Parathyroid adenoma (tissue), 2 donors: ENCODE data around the gene GPR21.

Experiments
- H2AFZ ChIP-seq: fragments of 300-600 bp; sonication (generic); one replicate; pipeline ENCODE4 v1.7.0; 2017; ENCODE audit warnings: antibody characterized with exemption, mild to moderate bottlenecking
- H3K27ac ChIP-seq: fragments of 300-600 bp; sonication (generic); one replicate; pipeline ENCODE4 v1.7.0; 2017
- H3K27me3 ChIP-seq: fragments of 300-600 bp; sonication (generic); one replicate; pipeline ENCODE4 v1.7.0; 2017; ENCODE audit warnings: low read length; ENCODE audit not compliant: control insufficient read depth, insufficient read depth
- H3K36me3 ChIP-seq: fragments of 300-600 bp; sonication (generic); one replicate; pipeline ENCODE4 v1.7.0; 2017; ENCODE audit warnings: low read length; ENCODE audit not compliant: control insufficient read depth, insufficient read depth
- H3K4me1 ChIP-seq: fragments of 300-600 bp; sonication (generic); one replicate; pipeline ENCODE4 v1.7.0; 2017; ENCODE audit warnings: control low read depth
- H3K4me2 ChIP-seq: fragments of 300-600 bp; sonication (generic); one replicate; pipeline ENCODE4 v1.7.0; 2017; ENCODE audit warnings: low read length
- H3K4me3 ChIP-seq: fragments of 300-600 bp; sonication (generic); one replicate; pipeline ENCODE4 v1.7.0; 2017; ENCODE audit warnings: low read depth, low read length
- H3K79me2 ChIP-seq: fragments of 300-600 bp; sonication (generic); one replicate; pipeline ENCODE4 v1.7.0; 2017; ENCODE audit warnings: control low read depth
- H3K9ac ChIP-seq: fragments of 300-600 bp; sonication (generic); one replicate; pipeline ENCODE4 v1.7.0; 2017; ENCODE audit warnings: mild to moderate bottlenecking
- H3K9me3 ChIP-seq: fragments of 300-600 bp; sonication (generic); one replicate; pipeline ENCODE4 v1.7.0; 2017; ENCODE audit warnings: low read length; ENCODE audit not compliant: control insufficient read depth
- TF ChIP-seq, protein P1 (sequence below): fragments of 300-600 bp; sonication (generic); IDR thresholded peaks from one replicate; pipeline ENCODE4 v1.7.0; 2017; ENCODE audit warnings: antibody characterized with exemption, mild to moderate bottlenecking
- donor health status: primary hyperparathyroidism.

GPR21 gene

DNA sequence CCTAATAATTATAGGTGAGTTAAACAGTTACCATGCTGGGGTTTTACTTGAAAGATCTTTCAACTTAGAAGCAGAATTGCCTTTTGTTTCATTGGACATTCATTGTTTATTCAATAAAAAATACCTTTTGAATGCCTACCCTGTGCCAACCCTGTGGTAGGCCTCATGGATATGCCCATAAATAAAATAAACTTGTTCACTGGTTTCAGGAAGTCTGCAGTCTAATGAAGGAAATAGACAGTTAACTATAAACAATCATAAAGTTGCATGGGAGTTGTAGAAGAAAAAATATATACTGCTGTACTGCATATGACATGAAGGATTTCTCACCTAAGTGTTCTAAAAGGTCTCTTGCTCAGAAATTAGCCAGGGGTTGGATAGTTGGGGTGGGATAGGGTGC is 5.3 kb upstream of the GPR21 start:
- no peaks in the 10 kb centered on the region for H3K27me3 ChIP-seq
- H3K9ac ChIP-seq = no peak overlapping the region
- no peak overlapping the region for H3K27ac ChIP-seq
- no peak overlapping the region for H3K4me3 ChIP-seq
- TF ChIP-seq, protein P1, sequence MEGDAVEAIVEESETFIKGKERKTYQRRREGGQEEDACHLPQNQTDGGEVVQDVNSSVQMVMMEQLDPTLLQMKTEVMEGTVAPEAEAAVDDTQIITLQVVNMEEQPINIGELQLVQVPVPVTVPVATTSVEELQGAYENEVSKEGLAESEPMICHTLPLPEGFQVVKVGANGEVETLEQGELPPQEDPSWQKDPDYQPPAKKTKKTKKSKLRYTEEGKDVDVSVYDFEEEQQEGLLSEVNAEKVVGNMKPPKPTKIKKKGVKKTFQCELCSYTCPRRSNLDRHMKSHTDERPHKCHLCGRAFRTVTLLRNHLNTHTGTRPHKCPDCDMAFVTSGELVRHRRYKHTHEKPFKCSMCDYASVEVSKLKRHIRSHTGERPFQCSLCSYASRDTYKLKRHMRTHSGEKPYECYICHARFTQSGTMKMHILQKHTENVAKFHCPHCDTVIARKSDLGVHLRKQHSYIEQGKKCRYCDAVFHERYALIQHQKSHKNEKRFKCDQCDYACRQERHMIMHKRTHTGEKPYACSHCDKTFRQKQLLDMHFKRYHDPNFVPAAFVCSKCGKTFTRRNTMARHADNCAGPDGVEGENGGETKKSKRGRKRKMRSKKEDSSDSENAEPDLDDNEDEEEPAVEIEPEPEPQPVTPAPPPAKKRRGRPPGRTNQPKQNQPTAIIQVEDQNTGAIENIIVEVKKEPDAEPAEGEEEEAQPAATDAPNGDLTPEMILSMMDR = no peak
- H3K36me3 ChIP-seq = no peaks in the 10 kb centered on the region
- H3K9me3 ChIP-seq = no peaks in the 10 kb centered on the region
- H3K4me2 ChIP-seq = no peak overlapping the region
- no peak overlapping the region for H2AFZ ChIP-seq
- H3K4me1 ChIP-seq = no peaks in the 10 kb centered on the region
- H3K79me2 ChIP-seq = no peaks in the 10 kb centered on the region

DNA sequence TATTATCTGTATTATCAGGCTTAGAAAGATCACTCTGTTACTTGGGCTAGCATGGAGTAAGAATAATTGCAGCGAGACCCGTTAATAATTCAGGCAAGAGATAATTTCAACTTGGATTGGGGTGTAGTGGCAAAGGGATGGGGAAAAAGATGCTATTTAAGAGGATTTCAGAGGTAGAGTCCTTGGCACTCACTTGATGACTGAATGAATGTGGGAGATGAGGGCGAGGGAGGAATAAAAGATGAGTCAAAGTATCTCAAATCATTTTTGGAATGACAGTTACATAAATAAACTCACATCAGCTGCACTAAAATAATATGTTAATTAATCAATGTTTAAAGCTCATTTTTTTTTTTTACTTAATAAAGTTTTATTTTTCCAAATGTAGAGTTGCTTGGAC is 4.5 kb upstream of the GPR21 start:
- no peaks in the 10 kb centered on the region for H3K27me3 ChIP-seq
- no peak overlapping the region for H3K27ac ChIP-seq
- H3K4me1 ChIP-seq = no peaks in the 10 kb centered on the region
- H3K4me3 ChIP-seq = no peak overlapping the region
- H2AFZ ChIP-seq = no peak overlapping the region
- TF ChIP-seq, protein P1 = no peak
- H3K9me3 ChIP-seq = no peaks in the 10 kb centered on the region
- H3K9ac ChIP-seq = no peak overlapping the region
- no peak overlapping the region for H3K4me2 ChIP-seq
- no peaks in the 10 kb centered on the region for H3K36me3 ChIP-seq
- no peaks in the 10 kb centered on the region for H3K79me2 ChIP-seq

DNA sequence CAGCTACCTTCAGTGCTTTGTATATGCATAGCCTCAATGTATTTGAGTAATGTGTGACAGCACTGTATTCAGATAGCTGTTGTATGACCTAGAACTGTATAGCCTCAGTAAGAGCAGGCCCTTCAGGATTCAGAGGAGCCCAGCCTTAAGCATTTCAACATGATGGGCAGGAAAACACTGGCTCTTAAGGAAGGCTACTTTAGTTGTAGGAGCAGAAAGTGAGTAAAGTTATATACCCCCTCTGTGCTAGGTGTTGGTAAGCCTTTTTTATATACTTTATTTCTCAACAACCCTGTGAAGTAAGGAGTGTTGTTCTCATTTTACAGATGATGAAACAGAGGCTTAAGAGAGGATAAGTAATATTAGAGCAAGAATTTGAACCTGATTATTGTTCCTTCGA is 1.5 kb upstream of the GPR21 start:
- Histone ChIP-seq H3K27me3 (no peaks in the 10 kb centered on the region), H3K27ac (no peak overlapping the region)

DNA sequence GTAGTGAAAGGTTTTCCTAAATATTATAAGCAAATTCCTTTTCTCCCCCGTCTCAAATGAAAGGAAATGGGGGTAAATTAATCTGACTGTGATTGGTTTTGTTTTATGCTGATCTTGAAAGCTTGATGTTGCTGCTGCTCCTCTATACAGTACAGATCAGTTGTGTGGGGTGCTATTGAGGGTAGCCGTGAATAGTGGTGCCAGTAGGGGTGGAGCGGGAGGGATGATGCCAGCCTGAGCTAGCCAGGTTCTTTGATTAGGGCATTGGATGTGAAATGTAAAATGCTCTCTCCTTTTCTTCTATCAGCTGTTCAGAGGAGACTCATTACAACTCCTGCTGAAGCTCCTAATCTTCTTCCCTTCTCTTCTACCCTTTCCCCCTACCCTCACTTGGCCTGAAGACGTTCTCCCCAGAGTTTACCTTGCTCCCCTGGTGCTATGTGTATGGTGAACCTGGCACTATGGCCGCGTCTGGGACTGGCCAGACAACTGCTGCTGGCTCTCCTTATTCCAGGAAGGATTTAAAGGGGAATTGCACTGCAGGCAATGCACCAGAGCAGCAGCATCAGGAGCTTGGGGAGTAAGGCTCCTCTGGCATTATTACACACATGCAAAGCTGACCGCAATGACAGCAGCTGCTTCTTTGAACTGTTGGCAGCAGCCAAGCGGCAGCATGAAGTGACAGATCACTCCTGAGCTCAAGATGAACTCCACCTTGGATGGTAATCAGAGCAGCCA is 566 bp downstream of the GPR21 start:
- no peak overlapping the region for H3K9ac ChIP-seq
- H3K9me3 ChIP-seq = no peaks in the 10 kb centered on the region
- no peak overlapping the region for H3K27ac ChIP-seq
- H3K4me2 ChIP-seq = no peak overlapping the region
- no peaks in the 10 kb centered on the region for H3K27me3 ChIP-seq
- H3K79me2 ChIP-seq = peaks cover 2% of the 10 kb centered on the region
- no peaks in the 10 kb centered on the region for H3K36me3 ChIP-seq
- TF ChIP-seq, protein P1 = no peak
- H3K4me3 ChIP-seq = no peak overlapping the region
- no peaks in the 10 kb centered on the region for H3K4me1 ChIP-seq
- H2AFZ ChIP-seq = no peak overlapping the region

More for the DNA sequence above, 1.5 kb upstream of the GPR21 start:
- Histone ChIP-seq H3K9ac (no peak overlapping the region), H3K9me3 (no peaks in the 10 kb centered on the region), H3K4me2 (no peak overlapping the region), H3K4me3 (no peak overlapping the region), H3K36me3 (no peaks in the 10 kb centered on the region), H3K4me1 (no peaks in the 10 kb centered on the region), H2AFZ (no peak overlapping the region), H3K79me2 (peaks cover 2% of the 10 kb centered on the region)
- TF ChIP-seq, protein P1 = no peak
